Epithelial cell of esophagus (primary cell): ENCODE measurements around the gene SLC25A48.

Experiments used
- DNase-seq: peaks from one replicate; pipeline ENCODE4 v3.0.0; 2010; ENCODE audit warnings: low read depth
- H3K4me3 ChIP-seq: 2 replicates; pipeline ENCODE4 v1.5.1; 2011; ENCODE audit warnings: mild to moderate bottlenecking, low read length, control low read depth
- CTCF ChIP-seq: IDR thresholded peaks from 2 replicates; pipeline ENCODE4 v1.5.1; 2011; ENCODE audit warnings: low read depth, mild to moderate bottlenecking, low read length, control low read depth, inconsistent platforms; ENCODE audit not compliant: insufficient read depth; ENCODE audit errors: missing control alignments

Gene SLC25A48

DNA sequence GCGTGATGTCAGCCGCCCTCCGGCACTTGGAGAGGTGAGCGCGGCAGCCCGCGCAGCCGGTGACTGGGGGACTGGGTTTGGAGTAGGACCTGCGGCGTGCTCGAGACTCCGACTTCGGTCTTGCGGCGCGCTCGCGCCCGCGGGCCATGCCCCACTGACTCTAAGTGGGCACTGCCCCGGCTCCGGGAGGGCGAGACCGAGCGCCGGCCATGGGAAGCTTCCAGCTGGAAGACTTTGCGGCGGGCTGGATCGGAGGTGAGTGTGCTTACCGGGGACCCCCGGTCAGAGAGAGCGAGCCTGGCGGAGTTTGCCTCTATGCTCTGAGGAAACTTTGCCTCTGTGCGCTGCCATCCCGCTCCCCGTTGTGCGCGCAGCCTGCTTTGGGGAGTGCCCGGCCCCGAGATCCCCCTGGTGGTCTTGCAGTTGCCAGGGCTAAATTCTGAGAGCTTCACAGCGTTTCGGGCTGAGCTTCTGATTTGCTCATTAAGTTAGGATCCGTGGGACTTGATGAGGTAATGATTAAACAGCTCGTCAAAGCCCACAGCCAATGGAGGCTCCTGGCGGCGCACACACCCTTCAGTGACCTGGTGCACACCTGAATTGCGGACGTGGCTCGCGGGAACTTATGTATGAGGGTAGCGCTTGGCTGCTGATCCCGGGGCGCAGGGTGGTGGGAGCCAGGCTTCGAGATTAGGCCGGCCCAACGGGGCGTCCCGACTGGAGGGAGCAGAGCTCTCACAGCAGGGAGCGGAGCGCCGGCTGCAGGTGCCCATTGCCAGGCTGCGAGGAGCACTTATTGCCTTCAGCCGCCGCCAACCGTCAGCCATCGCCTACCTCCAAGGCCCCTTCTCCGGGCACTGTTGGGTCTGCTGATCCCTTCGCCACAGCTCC is at the start of gene SLC25A48:
SLC25A48 (plus strand) TSS at position 25 of the 891 bp plus-strand sequence; CDS start at position 210, 185 bp downstream.
- DNase-seq = peak; percentile 60
- H3K4me3 ChIP-seq = peak within 1 kb of the TSS; percentile 39
- TF ChIP-seq CTCF = no peak

- no peak for TF ChIP-seq CTCF
Observed at GRCh38 chr5:135800656-135801055, 33.8 kb upstream of the SLC25A48 start.

GRCh38 chr5:135810188-135810943 is 24.1 kb upstream of the SLC25A48 start:
- H3K4me3 ChIP-seq = no peak overlapping the region
- no peak for DNase-seq
- TF ChIP-seq CTCF = no peak

More at GRCh38 chr5:135800656-135801055, 33.8 kb upstream of the SLC25A48 start:
- H3K4me3 ChIP-seq = no peak overlapping the region
- DNase-seq = no peak

- no peak for DNase-seq
- H3K4me3 ChIP-seq = no peak overlapping the region
- TF ChIP-seq CTCF = no peak
Observed at GRCh38 chr5:135811007-135811406, 23.5 kb upstream of the SLC25A48 start.

GRCh38 chr5:135813758-135814157 is 20.7 kb upstream of the SLC25A48 start:
- DNase-seq = no peak
- no peak overlapping the region for H3K4me3 ChIP-seq

DNA sequence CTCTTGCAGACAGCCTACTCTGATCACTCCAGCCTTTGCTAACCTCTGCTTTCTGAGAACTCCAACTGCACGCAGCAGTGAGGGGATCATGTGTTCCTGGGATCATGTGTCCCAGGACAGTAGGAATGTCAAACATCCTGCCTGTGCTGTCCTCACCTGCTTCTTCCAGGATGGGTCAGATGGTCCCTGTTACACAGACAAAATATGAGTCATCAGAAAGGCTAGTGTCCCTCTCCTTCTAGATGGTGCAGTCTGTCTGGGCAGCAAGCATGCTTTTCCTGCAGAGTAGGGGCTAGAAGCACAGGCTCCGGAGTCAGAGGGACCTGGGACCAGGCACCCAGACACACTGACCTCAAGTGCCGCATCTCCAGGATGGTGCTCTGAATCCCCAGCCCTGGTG is 20.1 kb upstream of the SLC25A48 start:
- H3K4me3 ChIP-seq = no peak overlapping the region
- no peak for DNase-seq
- no peak for TF ChIP-seq CTCF

More at GRCh38 chr5:135813758-135814157, 20.7 kb upstream of the SLC25A48 start:
- no peak for TF ChIP-seq CTCF

DNA sequence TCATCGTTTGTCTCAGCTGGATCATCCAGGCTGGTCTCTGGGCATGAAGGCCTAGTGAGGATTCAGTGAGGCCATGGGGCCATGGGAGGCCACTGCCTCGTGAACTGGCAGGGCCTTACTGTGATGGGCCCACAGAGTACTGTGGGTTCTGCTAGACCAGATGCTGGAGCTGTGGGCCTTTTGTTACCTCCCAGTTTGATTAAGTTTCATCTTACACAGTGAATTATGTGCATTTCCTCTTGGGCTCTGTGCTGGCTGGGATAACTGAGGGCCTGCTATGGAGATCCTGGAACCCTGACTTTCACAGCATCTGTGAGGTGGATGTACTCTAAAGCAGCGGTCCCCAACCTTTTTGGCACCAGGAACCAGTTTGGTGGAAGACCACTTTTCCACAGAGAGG is 19.7 kb upstream of the SLC25A48 start:
- TF ChIP-seq CTCF = no peak
- no peak for DNase-seq

More for the DNA sequence above, 19.7 kb upstream of the SLC25A48 start:
- H3K4me3 ChIP-seq = no peak overlapping the region
